Spleen (tissue), 7 donors: Measurements from ENCODE around the gene MRPL49.

Experiments used
- CTCF ChIP-seq, 11 experiments: fragments of 200-600 bp in 7 of 11; fragments of 450-650 bp in 4 of 11; sonication (generic) in 4 of 11; IDR thresholded peaks in 8 of 11; conservative IDR thresholded peaks in 3 of 11; 1 replicate in 7 of 11; 2 replicates in 4 of 11; pipeline versions ENCODE4 v1.4.0 to v1.8.0; 2016 to 2021; ENCODE audit warnings: antibody characterized with exemption in 11 of 11, inconsistent platforms in 4 of 11, mild to moderate bottlenecking in 1 of 11
- POLR2AphosphoS5 ChIP-seq, 3 donors: sonication (generic); formaldehyde crosslinking; IDR thresholded peaks; one replicate each; pipeline ENCODE4 v1.5.1; 2017; ENCODE audit warnings: antibody characterized with exemption in 3 of 3
- donor health status: DM: no; HTN: no; CAD: no; lungs with moderate emphysema.
- donor health status: DM: no; HTN: no; CAD: no.
- donor health status: DM: no; HTN: no; CAD: no.

- TF ChIP-seq CTCF (IDR thresholded peaks at IDR 0.05 in 8 of 11, conservative IDR thresholded peaks at IDR 0.05 in 3 of 11): no peak
- no peak for TF ChIP-seq POLR2AphosphoS5 (IDR thresholded peaks at IDR 0.05)
Observed at GRCh38 chr11:65152122-65152521, 30.0 kb downstream of the MRPL49 start.
